RKO (cell line): ENCODE results near the gene PLA2G2A.

Source experiments
- DNase-seq: peaks from one replicate; pipeline ENCODE4 v3.0.0-alpha.2; 2016; ENCODE audit warnings: low spot score

Gene PLA2G2A

GRCh38 chr1:19926296-19927129 is 52.9 kb downstream of the PLA2G2A start:
- DNase-seq, result no peak
